ELF-1 (cell line): ENCODE data around the gene THG1L.
"Not testable (repeated sequence)": the region's sequence is repeated elsewhere in the genome, so short reads cannot be mapped to it uniquely, and the experiment has no call there.

ENCODE experiments used
- DNase-seq: peaks from one replicate; pipeline ENCODE4 v3.0.0-alpha.2; 2016; ENCODE audit warnings: low read depth, low spot score

THG1L gene

GRCh38 chr5:157731272-157732129 is at the start of gene THG1L:
THG1L (plus strand) TSS chr5:157731420; CDS start chr5:157731441, 21 bp downstream.
- DNase-seq: peak; percentile 100

- no peak for DNase-seq
These were observed 49.0 kb upstream of the THG1L start for GRCh38 chr5:157682257-157682656.

GRCh38 chr5:157686276-157687197 is 44.7 kb upstream of the THG1L start:
- not testable (repeated sequence) for DNase-seq

GRCh38 chr5:157687198-157687554 is 44.0 kb upstream of the THG1L start:
- DNase-seq: no peak

GRCh38 chr5:157689942-157690689 is 41.1 kb upstream of the THG1L start:
- no peak for DNase-seq

GRCh38 chr5:157690690-157691433 is 40.4 kb upstream of the THG1L start:
- no peak for DNase-seq

- DNase-seq: not testable (repeated sequence)
These were observed 37.4 kb upstream of the THG1L start for GRCh38 chr5:157693816-157694215.

GRCh38 chr5:157696154-157696553 is 35.1 kb upstream of the THG1L start:
- not testable (repeated sequence) for DNase-seq

- DNase-seq: not testable (repeated sequence)
These were observed 32.5 kb upstream of the THG1L start for GRCh38 chr5:157698674-157699073.

GRCh38 chr5:157703736-157704135 is 27.5 kb upstream of the THG1L start:
- DNase-seq: no peak

GRCh38 chr5:157708866-157709265 is 22.4 kb upstream of the THG1L start:
- no peak for DNase-seq

GRCh38 chr5:157709346-157709745 is 21.9 kb upstream of the THG1L start:
- no peak for DNase-seq

GRCh38 chr5:157710431-157710830 is 20.8 kb upstream of the THG1L start:
- DNase-seq: no peak

GRCh38 chr5:157710882-157711281 is 20.3 kb upstream of the THG1L start:
- no peak for DNase-seq

- no peak for DNase-seq
These were observed 17.2 kb upstream of the THG1L start for GRCh38 chr5:157713830-157714595.

GRCh38 chr5:157714596-157714864 is 16.7 kb upstream of the THG1L start:
- DNase-seq: no peak

- peak; percentile 66 for DNase-seq
These were observed 12.7 kb upstream of the THG1L start for GRCh38 chr5:157718519-157718918.

- DNase-seq: peak; percentile 83
These were observed 12.0 kb upstream of the THG1L start for GRCh38 chr5:157719245-157719644.

- DNase-seq: no peak
These were observed 10.1 kb upstream of the THG1L start for GRCh38 chr5:157721159-157721558.

- not testable (repeated sequence) for DNase-seq
These were observed 8.3 kb upstream of the THG1L start for GRCh38 chr5:157722895-157723294.
